HEK293 (cell line): ENCODE data around the gene KCNMA1.

ENCODE experiments used
- CTCF ChIA-PET: fragments of 350-600 bp; formaldehyde crosslinking; extraction: SDS; loops from one replicate; lab custom pipeline; 2021; ENCODE audit warnings: antibody characterized with exemption; lab: Yijun Ruan, JAX
- POLR2A ChIA-PET: fragments of 300-600 bp; formaldehyde crosslinking; extraction: SDS; loops from one replicate; lab custom pipeline; 2020; ENCODE audit warnings: antibody characterized with exemption, inconsistent platforms; lab: Yijun Ruan, JAX
- H3K27ac ChIP-seq: fragments of 200-500 bp; sonication (Bioruptor generic); 2 replicates; pipeline ENCODE4 v1.5.1; 2014; ENCODE audit warnings: low read depth, low read length, control low read depth, inconsistent platforms; ENCODE audit errors: extremely low read depth
- H3K36me3 ChIP-seq, 2 experiments: fragments of 200-500 bp in 1 of 2; sonication (Bioruptor generic) in 1 of 2; 1 replicate in 1 of 2; 2 replicates in 1 of 2; pipeline ENCODE4 v1.5.1; 2014 to 2017; ENCODE audit warnings: inconsistent platforms in 2 of 2, low read length in 2 of 2; ENCODE audit not compliant: control insufficient read depth in 2 of 2, insufficient read depth in 1 of 2
- H3K4me1 ChIP-seq: fragments of 200-500 bp; sonication (Bioruptor generic); 2 replicates; pipeline ENCODE4 v1.5.1; 2014; ENCODE audit warnings: mild to moderate bottlenecking, low read length, inconsistent platforms; ENCODE audit not compliant: control insufficient read depth, insufficient read depth
- H3K4me3 ChIP-seq: 2 replicates; pipeline ENCODE4 v1.5.1; 2011; ENCODE audit warnings: low read depth, mild to moderate bottlenecking, control low read depth, low read length, moderate library complexity
- H3K9me3 ChIP-seq: fragments of 200-500 bp; sonication (Bioruptor generic); 2 replicates; pipeline ENCODE4 v1.5.1; 2014; ENCODE audit warnings: low read depth, low read length, inconsistent platforms; ENCODE audit not compliant: control insufficient read depth, insufficient read depth
- EGR2 ChIP-seq: fragments of 450-650 bp; formaldehyde crosslinking; IDR thresholded peaks from 2 replicates; pipeline ENCODE4 v1.5.1; 2016; ENCODE audit warnings: low read depth, missing biosample characterization, missing genetic modification characterization
- HOXA7 ChIP-seq: sonication (generic); formaldehyde crosslinking; IDR thresholded peaks from 2 replicates; pipeline ENCODE4 v1.8.1; 2022; ENCODE audit warnings: missing genetic modification reagents, borderline replicate concordance
- HOXC10 ChIP-seq: sonication (generic); formaldehyde crosslinking; IDR thresholded peaks from 2 replicates; pipeline ENCODE4 v1.8.1; 2023; ENCODE audit warnings: mild to moderate bottlenecking, missing genetic modification reagents
- KLF9 ChIP-seq: fragments of 450-650 bp; formaldehyde crosslinking; IDR thresholded peaks from 2 replicates; pipeline ENCODE4 v1.5.1; 2016; ENCODE audit warnings: missing biosample characterization, missing genetic modification characterization, low read depth
- OSR2 ChIP-seq: fragments of 450-650 bp; formaldehyde crosslinking; IDR thresholded peaks from 2 replicates; pipeline ENCODE4 v1.5.1; 2016; ENCODE audit warnings: missing biosample characterization, missing genetic modification characterization
- ZBTB17 ChIP-seq: fragments of 450-650 bp; formaldehyde crosslinking; IDR thresholded peaks from 2 replicates; pipeline ENCODE4 v1.5.1; 2016; ENCODE audit warnings: missing biosample characterization, missing genetic modification characterization
- ZFP69B ChIP-seq: fragments of 450-650 bp; formaldehyde crosslinking; IDR thresholded peaks from 2 replicates; pipeline ENCODE4 v1.5.1; 2016; ENCODE audit warnings: missing biosample characterization, missing genetic modification characterization
- ZNF138 ChIP-seq: fragments of 450-650 bp; formaldehyde crosslinking; IDR thresholded peaks from 2 replicates; pipeline ENCODE4 v1.5.1; 2016; ENCODE audit warnings: missing biosample characterization, missing genetic modification characterization, borderline replicate concordance
- ZNF146 ChIP-seq: fragments of 450-650 bp; formaldehyde crosslinking; IDR thresholded peaks from 2 replicates; pipeline ENCODE4 v1.5.1; 2016; ENCODE audit warnings: missing biosample characterization, missing genetic modification characterization
- ZNF174 ChIP-seq: fragments of 450-650 bp; formaldehyde crosslinking; IDR thresholded peaks from 2 replicates; pipeline ENCODE4 v1.5.0; 2017; ENCODE audit warnings: missing biosample characterization, mild to moderate bottlenecking, missing genetic modification characterization
- ZNF211 ChIP-seq: fragments of 450-650 bp; formaldehyde crosslinking; IDR thresholded peaks from 2 replicates; pipeline ENCODE4 v1.5.1; 2016; ENCODE audit warnings: low read depth, missing biosample characterization, missing genetic modification characterization
- ZNF214 ChIP-seq: fragments of 450-650 bp; formaldehyde crosslinking; IDR thresholded peaks from 2 replicates; pipeline ENCODE4 v1.5.1; 2017; ENCODE audit warnings: missing biosample characterization, mild to moderate bottlenecking, missing genetic modification characterization, borderline replicate concordance
- ZNF223 ChIP-seq: fragments of 450-650 bp; formaldehyde crosslinking; IDR thresholded peaks from 2 replicates; pipeline ENCODE4 v1.5.1; 2016; ENCODE audit warnings: missing biosample characterization, missing genetic modification characterization
- ZNF23 ChIP-seq: fragments of 450-650 bp; formaldehyde crosslinking; IDR thresholded peaks from 2 replicates; pipeline ENCODE4 v1.5.1; 2016; ENCODE audit warnings: missing biosample characterization, missing genetic modification characterization, borderline replicate concordance
- ZNF335 ChIP-seq: fragments of 450-650 bp; formaldehyde crosslinking; conservative IDR thresholded peaks from 2 replicates; pipeline ENCODE4 v1.5.1; 2016; ENCODE audit warnings: missing biosample characterization, missing genetic modification characterization
- ZNF404 ChIP-seq: fragments of 450-650 bp; formaldehyde crosslinking; IDR thresholded peaks from 2 replicates; pipeline ENCODE4 v1.5.1; 2017; ENCODE audit warnings: missing biosample characterization, missing genetic modification characterization
- ZNF423 ChIP-seq: fragments of 450-650 bp; formaldehyde crosslinking; IDR thresholded peaks from 2 replicates; pipeline ENCODE4 v1.5.1; 2016; ENCODE audit warnings: missing biosample characterization, missing genetic modification characterization
- ZNF549 ChIP-seq: fragments of 450-650 bp; IDR thresholded peaks from 2 replicates; pipeline ENCODE4 v1.5.1; 2018; ENCODE audit warnings: missing biosample characterization, missing genetic modification characterization, mild to moderate bottlenecking, inconsistent platforms, moderate library complexity
- ZNF660 ChIP-seq: fragments of 450-650 bp; IDR thresholded peaks from 2 replicates; pipeline ENCODE4 v1.5.1; 2018; ENCODE audit warnings: missing biosample characterization, mild to moderate bottlenecking, missing genetic modification characterization
- TF ChIP-seq, protein P1 (sequence below): fragments of 450-650 bp; formaldehyde crosslinking; IDR thresholded peaks from 2 replicates; pipeline ENCODE4 v1.5.1; 2016; ENCODE audit warnings: missing biosample characterization, missing genetic modification characterization
- TF ChIP-seq, protein P2 (sequence below): fragments of 450-650 bp; formaldehyde crosslinking; IDR thresholded peaks from 2 replicates; pipeline ENCODE4 v1.5.1; 2017; ENCODE audit warnings: missing biosample characterization, mild to moderate bottlenecking, missing genetic modification characterization, moderate library complexity
- TF ChIP-seq, protein P3 (sequence below): fragments of 450-650 bp; formaldehyde crosslinking; IDR thresholded peaks from 2 replicates; pipeline ENCODE4 v1.5.1; 2017; ENCODE audit warnings: missing biosample characterization, missing genetic modification characterization
- TF ChIP-seq, protein P4 (sequence below): fragments of 450-650 bp; formaldehyde crosslinking; IDR thresholded peaks from 2 replicates; pipeline ENCODE4 v1.5.1; 2016; ENCODE audit warnings: missing biosample characterization, missing genetic modification characterization

KCNMA1 gene

DNA sequence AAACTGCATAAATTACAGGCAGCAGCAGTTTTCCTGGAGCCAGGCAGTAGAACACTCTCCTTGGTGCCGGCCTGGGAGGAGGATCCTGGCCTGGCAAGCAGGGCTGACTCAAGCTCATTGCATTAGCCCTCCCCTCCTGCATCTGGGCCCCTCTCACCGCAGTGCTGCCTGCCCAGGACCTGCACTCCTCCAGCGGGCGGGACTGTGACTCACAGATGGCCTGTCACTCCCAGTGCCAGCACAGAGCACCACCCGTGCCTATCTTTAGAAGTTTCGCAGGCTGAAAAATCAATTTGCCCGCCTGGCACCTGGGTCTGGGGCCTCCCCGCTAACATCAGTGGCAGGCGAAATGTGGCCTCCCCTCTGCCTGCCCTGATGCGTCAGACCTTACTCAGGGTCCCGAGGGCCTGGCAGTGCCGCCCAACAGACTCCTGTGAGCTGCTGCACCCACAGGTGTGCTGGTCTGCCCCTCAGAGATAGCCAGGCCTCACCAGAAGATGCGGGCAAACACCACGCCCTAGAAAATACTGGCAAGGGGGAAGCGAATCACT is 123.8 kb downstream of the KCNMA1 start (continued):
- TF ChIP-seq, protein P1, sequence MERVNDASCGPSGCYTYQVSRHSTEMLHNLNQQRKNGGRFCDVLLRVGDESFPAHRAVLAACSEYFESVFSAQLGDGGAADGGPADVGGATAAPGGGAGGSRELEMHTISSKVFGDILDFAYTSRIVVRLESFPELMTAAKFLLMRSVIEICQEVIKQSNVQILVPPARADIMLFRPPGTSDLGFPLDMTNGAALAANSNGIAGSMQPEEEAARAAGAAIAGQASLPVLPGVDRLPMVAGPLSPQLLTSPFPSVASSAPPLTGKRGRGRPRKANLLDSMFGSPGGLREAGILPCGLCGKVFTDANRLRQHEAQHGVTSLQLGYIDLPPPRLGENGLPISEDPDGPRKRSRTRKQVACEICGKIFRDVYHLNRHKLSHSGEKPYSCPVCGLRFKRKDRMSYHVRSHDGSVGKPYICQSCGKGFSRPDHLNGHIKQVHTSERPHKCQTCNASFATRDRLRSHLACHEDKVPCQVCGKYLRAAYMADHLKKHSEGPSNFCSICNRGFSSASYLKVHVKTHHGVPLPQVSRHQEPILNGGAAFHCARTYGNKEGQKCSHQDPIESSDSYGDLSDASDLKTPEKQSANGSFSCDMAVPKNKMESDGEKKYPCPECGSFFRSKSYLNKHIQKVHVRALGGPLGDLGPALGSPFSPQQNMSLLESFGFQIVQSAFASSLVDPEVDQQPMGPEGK (tag by site-specific recombination): peak; percentile 30; the same call in 1 of the 2 replicates
- TF ChIP-seq EGR2 (tag by site-specific recombination): no peak
- TF ChIP-seq ZNF660 (tag by site-specific recombination): 0 out of 2 replicates have a peak, but pooled peaks have one; percentile 34
- TF ChIP-seq HOXA7 (CRISPR knock-in tag): no peak
- TF ChIP-seq ZNF404 (tag by site-specific recombination): no peak
- no peak for TF ChIP-seq ZNF138 (tag by site-specific recombination)
- TF ChIP-seq ZFP69B (tag by site-specific recombination): peak; percentile 46; the same call in 1 of the 2 replicates
- TF ChIP-seq, protein P2, sequence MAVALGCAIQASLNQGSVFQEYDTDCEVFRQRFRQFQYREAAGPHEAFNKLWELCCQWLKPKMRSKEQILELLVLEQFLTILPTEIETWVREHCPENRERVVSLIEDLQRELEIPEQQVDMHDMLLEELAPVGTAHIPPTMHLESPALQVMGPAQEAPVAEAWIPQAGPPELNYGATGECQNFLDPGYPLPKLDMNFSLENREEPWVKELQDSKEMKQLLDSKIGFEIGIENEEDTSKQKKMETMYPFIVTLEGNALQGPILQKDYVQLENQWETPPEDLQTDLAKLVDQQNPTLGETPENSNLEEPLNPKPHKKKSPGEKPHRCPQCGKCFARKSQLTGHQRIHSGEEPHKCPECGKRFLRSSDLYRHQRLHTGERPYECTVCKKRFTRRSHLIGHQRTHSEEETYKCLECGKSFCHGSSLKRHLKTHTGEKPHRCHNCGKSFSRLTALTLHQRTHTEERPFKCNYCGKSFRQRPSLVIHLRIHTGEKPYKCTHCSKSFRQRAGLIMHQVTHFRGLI (tag by site-specific recombination): no peak
- 0 out of 2 replicates have a peak, but pooled peaks have one; percentile 27 for TF ChIP-seq ZNF335 (tag by site-specific recombination)
- TF ChIP-seq KLF9: no peak
- peak; percentile 76 for TF ChIP-seq ZBTB17 (tag by site-specific recombination)
- no peak for TF ChIP-seq ZNF146 (tag by site-specific recombination)
- no peak for TF ChIP-seq ZNF23 (tag by site-specific recombination)
- TF ChIP-seq ZNF174 (tag by site-specific recombination): no peak
- TF ChIP-seq ZNF223 (tag by site-specific recombination): no peak
- TF ChIP-seq ZNF423 (tag by site-specific recombination): no peak
- no peak for TF ChIP-seq ZNF211 (tag by site-specific recombination)
- no peak for TF ChIP-seq HOXC10
- TF ChIP-seq, protein P3, sequence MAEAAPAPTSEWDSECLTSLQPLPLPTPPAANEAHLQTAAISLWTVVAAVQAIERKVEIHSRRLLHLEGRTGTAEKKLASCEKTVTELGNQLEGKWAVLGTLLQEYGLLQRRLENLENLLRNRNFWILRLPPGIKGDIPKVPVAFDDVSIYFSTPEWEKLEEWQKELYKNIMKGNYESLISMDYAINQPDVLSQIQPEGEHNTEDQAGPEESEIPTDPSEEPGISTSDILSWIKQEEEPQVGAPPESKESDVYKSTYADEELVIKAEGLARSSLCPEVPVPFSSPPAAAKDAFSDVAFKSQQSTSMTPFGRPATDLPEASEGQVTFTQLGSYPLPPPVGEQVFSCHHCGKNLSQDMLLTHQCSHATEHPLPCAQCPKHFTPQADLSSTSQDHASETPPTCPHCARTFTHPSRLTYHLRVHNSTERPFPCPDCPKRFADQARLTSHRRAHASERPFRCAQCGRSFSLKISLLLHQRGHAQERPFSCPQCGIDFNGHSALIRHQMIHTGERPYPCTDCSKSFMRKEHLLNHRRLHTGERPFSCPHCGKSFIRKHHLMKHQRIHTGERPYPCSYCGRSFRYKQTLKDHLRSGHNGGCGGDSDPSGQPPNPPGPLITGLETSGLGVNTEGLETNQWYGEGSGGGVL (tag by site-specific recombination): no peak
- no peak for TF ChIP-seq ZNF549 (tag by site-specific recombination)

DNA sequence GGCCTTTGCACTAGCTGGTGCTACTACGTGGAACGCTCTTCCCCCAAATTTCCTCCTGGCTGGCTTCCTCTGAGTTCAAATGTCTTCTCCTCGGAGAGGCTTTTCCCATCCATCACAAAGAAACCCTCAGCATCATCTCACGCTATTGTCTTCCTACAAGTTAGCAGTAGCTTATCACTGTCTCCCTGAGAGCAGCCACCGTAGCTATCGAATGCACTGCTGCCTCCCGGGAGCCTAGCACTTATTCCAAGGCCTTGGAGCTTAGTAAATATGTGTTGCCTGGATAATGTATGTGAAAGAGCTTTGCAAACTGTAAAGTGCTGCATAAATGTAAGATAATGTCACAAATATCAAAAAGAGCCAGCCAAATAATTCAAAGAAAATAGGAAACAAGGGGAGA is 124.4 kb downstream of the KCNMA1 start:
- CTCF ChIA-PET: no interaction called here
- no peak overlapping the region for H3K4me3 ChIP-seq

More for the DNA sequence above, 124.4 kb downstream of the KCNMA1 start:
- Histone ChIP-seq H3K36me3 (no peaks in the 10 kb centered on the region), H3K9me3 (no peaks in the 10 kb centered on the region), H3K27ac (no peak overlapping the region), H3K4me1 (no peaks in the 10 kb centered on the region)
- TF ChIP-seq ZNF214 (tag by site-specific recombination) (no peak), OSR2 (tag by site-specific recombination) (no peak)
- TF ChIP-seq, protein P4, sequence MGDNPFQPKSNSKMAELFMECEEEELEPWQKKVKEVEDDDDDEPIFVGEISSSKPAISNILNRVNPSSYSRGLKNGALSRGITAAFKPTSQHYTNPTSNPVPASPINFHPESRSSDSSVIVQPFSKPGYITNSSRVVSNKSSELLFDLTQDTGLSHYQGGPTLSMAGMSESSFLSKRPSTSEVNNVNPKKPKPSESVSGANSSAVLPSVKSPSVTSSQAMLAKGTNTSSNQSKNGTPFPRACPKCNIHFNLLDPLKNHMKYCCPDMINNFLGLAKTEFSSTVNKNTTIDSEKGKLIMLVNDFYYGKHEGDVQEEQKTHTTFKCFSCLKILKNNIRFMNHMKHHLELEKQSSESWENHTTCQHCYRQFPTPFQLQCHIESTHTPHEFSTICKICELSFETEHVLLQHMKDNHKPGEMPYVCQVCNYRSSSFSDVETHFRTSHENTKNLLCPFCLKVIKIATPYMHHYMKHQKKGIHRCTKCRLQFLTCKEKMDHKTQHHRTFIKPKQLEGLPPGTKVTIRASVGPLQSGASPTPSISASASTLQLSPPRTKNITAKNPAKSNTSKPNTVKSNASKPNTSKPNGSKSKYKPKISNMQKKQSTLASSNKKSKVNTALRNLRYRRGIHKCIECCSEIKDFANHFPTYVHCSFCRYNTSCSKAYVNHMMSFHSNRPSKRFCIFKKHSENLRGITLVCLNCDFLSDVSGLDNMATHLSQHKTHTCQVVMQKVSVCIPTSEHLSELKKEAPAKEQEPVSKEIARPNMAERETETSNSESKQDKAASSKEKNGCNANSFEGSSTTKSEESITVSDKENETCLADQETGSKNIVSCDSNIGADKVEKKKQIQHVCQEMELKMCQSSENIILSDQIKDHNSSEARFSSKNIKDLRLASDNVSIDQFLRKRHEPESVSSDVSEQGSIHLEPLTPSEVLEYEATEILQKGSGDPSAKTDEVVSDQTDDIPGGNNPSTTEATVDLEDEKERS (tag by site-specific recombination): no peak
- POLR2A ChIA-PET: interaction anchor here (0.6 kb wide), 1 partner anchor 82 kb away, joined by 4 read pairs; no protein-coding TSS in a partner anchor
